OCI-LY3 (cell line): ENCODE measurements around the gene UBE2J1.
A peak's percentile ranks its signal among the peaks of the same experiment; 100 is the strongest.

Source experiments
- H2AFZ ChIP-seq: fragments of 200-600, 300-600 bp; shearing (Covaris generic); 2 replicates; pipeline ENCODE4 v1.6.0; 2014; ENCODE audit warnings: antibody characterized with exemption, low read depth, low read length
- H3K27ac ChIP-seq: fragments of 200-600, 300-600 bp; sonication (generic); 2 replicates; pipeline ENCODE4 v1.5.1; 2014; ENCODE audit warnings: mild to moderate bottlenecking, low read length, moderate library complexity, mixed read lengths
- H3K27me3 ChIP-seq: fragments of 200-600, 300-600 bp; sonication (generic); 2 replicates; pipeline ENCODE4 v1.6.1; 2014; ENCODE audit warnings: low read depth, low read length, mixed read lengths
- H3K36me3 ChIP-seq: fragments of 200-600, 300-600 bp; sonication (generic); replicated peaks from 2 replicates; pipeline ENCODE3; 2014; ENCODE audit warnings: low read depth, low read length, mixed read lengths
- H3K4me1 ChIP-seq: fragments of 300-600, 200-600 bp; sonication (generic); 2 replicates; pipeline ENCODE4 v1.6.1; 2014; ENCODE audit warnings: low read length, mixed read lengths
- H3K4me2 ChIP-seq: fragments of 200-600, 300-600 bp; sonication (generic); 2 replicates; pipeline ENCODE4 v1.6.1; 2014; ENCODE audit warnings: low read length, mixed read lengths
- H3K4me3 ChIP-seq: fragments of 300-600, 200-600 bp; sonication (generic); 2 replicates; pipeline ENCODE4 v1.5.1; 2014; ENCODE audit warnings: antibody characterized with exemption, mild to moderate bottlenecking, low read length, moderate library complexity
- H3K79me2 ChIP-seq: fragments of 300-600, 200-600 bp; shearing (Covaris generic); 2 replicates; pipeline ENCODE4 v1.6.1; 2014; ENCODE audit warnings: mild to moderate bottlenecking, low read length, mixed read lengths
- H3K9ac ChIP-seq: fragments of 300-600, 200-600 bp; shearing (Covaris generic); 2 replicates; pipeline ENCODE4 v1.6.0; 2014; ENCODE audit warnings: mild to moderate bottlenecking, low read length, moderate library complexity
- H3K9me3 ChIP-seq: fragments of 200-600, 300-600 bp; shearing (Covaris generic); 2 replicates; pipeline ENCODE4 v1.6.1; 2014; ENCODE audit warnings: low read length, mixed read lengths; ENCODE audit not compliant: insufficient read depth
- H4K20me1 ChIP-seq: fragments of 200-600, 300-600 bp; sonication (generic); 2 replicates; pipeline ENCODE4 v1.6.1; 2016; ENCODE audit warnings: low read length, mixed read lengths; ENCODE audit not compliant: insufficient read depth
- EZH2phosphoT487 ChIP-seq: fragments of 200-600 bp; shearing (Covaris generic); IDR thresholded peaks from 2 replicates; pipeline ENCODE4 v1.6.1; 2018; ENCODE audit warnings: antibody characterized with exemption, mixed run types, low read depth
- TF ChIP-seq, protein P1 (sequence below): fragments of 200-600, 300-600 bp; sonication (generic); IDR thresholded peaks from 2 replicates; pipeline ENCODE4 v1.5.1; 2014; ENCODE audit warnings: antibody characterized with exemption, low read length, low read depth

Gene UBE2J1

DNA sequence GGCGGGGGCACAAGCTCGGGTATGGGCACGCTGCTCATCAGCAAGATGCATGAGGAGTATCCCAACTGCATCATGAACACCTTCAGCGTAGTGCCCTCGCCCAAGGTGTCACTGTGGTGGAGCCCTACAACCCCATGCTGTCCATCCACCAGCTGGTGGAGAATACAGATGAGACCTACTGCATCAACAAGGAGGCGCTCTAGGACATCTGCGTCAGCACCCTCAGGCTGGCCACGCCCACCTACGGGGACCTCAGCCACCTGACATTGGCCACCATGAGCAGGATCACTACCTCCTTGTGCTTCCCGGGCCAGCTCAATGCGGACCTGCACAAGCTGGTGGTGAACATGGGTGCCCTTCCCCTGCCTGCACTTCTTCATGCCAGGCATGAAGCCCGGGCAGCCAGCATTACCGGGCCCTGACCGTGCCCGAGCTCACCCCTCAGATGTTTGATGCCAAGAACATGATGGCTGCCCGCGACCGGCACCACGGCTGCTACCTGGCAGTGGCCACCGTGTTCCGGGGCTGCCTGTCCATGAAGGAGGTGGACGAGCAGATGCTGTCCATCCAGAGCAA, 50.2 kb downstream of the UBE2J1 start:
- no peak overlapping the region for H3K4me3 ChIP-seq
- H3K9ac ChIP-seq: no peak overlapping the region
- TF ChIP-seq, protein P1, sequence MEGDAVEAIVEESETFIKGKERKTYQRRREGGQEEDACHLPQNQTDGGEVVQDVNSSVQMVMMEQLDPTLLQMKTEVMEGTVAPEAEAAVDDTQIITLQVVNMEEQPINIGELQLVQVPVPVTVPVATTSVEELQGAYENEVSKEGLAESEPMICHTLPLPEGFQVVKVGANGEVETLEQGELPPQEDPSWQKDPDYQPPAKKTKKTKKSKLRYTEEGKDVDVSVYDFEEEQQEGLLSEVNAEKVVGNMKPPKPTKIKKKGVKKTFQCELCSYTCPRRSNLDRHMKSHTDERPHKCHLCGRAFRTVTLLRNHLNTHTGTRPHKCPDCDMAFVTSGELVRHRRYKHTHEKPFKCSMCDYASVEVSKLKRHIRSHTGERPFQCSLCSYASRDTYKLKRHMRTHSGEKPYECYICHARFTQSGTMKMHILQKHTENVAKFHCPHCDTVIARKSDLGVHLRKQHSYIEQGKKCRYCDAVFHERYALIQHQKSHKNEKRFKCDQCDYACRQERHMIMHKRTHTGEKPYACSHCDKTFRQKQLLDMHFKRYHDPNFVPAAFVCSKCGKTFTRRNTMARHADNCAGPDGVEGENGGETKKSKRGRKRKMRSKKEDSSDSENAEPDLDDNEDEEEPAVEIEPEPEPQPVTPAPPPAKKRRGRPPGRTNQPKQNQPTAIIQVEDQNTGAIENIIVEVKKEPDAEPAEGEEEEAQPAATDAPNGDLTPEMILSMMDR: no peak
- no peak for TF ChIP-seq EZH2phosphoT487
- H3K4me2 ChIP-seq: no peak overlapping the region
- H3K27me3 ChIP-seq: no peaks in the 10 kb centered on the region
- no peaks in the 10 kb centered on the region for H4K20me1 ChIP-seq
- peaks cover 15% of the 10 kb centered on the region for H3K4me1 ChIP-seq
- no peaks in the 10 kb centered on the region for H3K79me2 ChIP-seq
- H3K36me3 ChIP-seq: no peaks in the 10 kb centered on the region
- no peak overlapping the region for H3K27ac ChIP-seq
- no peaks in the 10 kb centered on the region for H3K9me3 ChIP-seq
- no peak overlapping the region for H2AFZ ChIP-seq

DNA sequence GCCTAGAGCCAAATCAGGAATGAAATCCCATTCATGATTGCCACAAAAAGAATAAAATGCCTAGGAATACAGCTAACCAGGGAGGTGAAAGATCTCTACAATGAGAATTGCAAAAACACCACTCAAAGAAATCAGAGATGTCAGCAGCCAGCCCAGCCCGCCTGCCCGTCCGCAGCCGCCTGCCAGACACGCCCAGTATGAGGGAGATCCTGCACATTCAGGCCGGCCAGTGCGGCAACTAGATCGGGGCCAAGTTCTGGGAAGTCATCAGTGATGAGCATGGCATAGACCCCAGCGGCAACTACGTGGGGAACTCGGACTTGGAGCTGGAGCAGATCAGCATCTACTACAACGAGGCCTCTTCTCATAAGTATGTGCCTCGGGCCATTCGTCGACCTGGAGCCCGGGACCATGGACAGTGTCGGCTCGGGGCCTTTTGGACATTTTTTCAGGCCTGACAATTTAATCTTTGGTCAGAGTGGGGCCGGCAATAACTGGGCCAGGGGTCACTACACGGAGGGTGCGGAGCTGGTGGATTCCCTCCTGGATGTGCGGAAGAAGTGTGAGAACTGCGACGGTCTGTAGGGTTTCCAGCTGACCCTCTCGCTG, 50.8 kb downstream of the UBE2J1 start:
- H3K4me3 ChIP-seq: no peak overlapping the region
- no peak overlapping the region for H3K9ac ChIP-seq
- no peaks in the 10 kb centered on the region for H3K27me3 ChIP-seq
- no peaks in the 10 kb centered on the region for H3K36me3 ChIP-seq
- H3K27ac ChIP-seq: no peak overlapping the region
- H3K4me2 ChIP-seq: no peak overlapping the region
- H4K20me1 ChIP-seq: no peaks in the 10 kb centered on the region
- no peaks in the 10 kb centered on the region for H3K9me3 ChIP-seq
- H3K79me2 ChIP-seq: no peaks in the 10 kb centered on the region
- TF ChIP-seq, protein P1: no peak
- TF ChIP-seq EZH2phosphoT487: no peak
- H2AFZ ChIP-seq: no peak overlapping the region
- peaks cover 15% of the 10 kb centered on the region for H3K4me1 ChIP-seq

- Histone ChIP-seq H3K9ac (no peak overlapping the region), H3K79me2 (no peaks in the 10 kb centered on the region), H3K27ac (no peak overlapping the region), H3K4me1 (peaks cover 15% of the 10 kb centered on the region), H3K9me3 (no peaks in the 10 kb centered on the region), H3K4me2 (no peak overlapping the region), H3K27me3 (no peaks in the 10 kb centered on the region), H3K4me3 (no peak overlapping the region), H2AFZ (no peak overlapping the region), H3K36me3 (no peaks in the 10 kb centered on the region), H4K20me1 (no peaks in the 10 kb centered on the region)
- TF ChIP-seq EZH2phosphoT487: no peak
- TF ChIP-seq, protein P1: no peak
Measured at GRCh38 chr6:89299466-89299850, 53.1 kb downstream of the UBE2J1 start.

DNA sequence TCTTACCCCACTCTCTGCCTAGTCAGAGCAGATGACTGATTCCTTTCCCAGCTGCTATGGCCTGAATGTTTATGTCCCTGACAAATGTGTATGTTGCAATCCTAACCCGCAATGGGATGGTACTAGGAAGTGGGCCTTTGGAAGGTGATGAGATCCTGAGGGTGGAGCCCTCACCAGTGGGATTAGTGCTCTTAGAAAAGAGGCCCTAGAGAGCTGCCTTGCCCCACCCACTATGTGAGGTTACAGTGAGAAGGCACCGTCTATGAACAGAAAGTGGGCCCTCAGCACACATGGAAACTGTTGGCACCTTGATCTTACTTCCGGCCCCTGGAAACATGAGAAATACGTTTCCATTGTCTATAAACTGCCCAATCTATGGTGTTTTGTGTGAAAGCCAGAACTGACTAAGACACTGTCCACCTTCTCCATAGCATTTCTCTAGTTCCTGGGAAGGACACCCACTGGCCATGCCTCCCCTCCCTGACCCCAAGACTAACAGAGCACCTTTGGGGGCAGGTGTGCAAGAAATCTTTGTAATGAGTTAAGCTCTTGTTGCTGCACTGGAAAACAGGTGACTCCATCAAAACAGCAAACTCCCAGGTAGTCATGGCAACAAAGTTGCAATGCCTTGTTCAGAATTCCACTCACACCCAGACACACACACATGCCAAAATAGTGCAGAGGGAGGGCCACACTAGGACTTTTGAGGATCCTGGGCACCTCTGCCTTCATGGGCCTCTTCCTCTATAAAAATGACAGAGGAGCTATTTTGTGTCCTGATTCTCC, 53.6 kb downstream of the UBE2J1 start:
- no peaks in the 10 kb centered on the region for H3K9me3 ChIP-seq
- no peaks in the 10 kb centered on the region for H3K79me2 ChIP-seq
- H3K36me3 ChIP-seq: no peaks in the 10 kb centered on the region
- H3K4me1 ChIP-seq: peaks cover 15% of the 10 kb centered on the region
- H2AFZ ChIP-seq: no peak overlapping the region
- no peak overlapping the region for H3K27ac ChIP-seq
- no peak overlapping the region for H3K4me3 ChIP-seq
- H3K4me2 ChIP-seq: peak overlapping the region; percentile 58; the same call in 1 of the 2 replicates
- H4K20me1 ChIP-seq: no peaks in the 10 kb centered on the region
- no peak overlapping the region for H3K9ac ChIP-seq
- TF ChIP-seq, protein P1: no peak
- TF ChIP-seq EZH2phosphoT487: no peak
- no peaks in the 10 kb centered on the region for H3K27me3 ChIP-seq
